ENCODE data around the gene CHD8.

Gene CHD8

GRCh38 chr14:21455912-21456667 lies at the start of gene CHD8:
CHD8 (minus strand) TSS chr14:21456123; CDS start chr14:21431643, 24,480 bp downstream.
- peaks cover 28% of the 10 kb centered on the region for H3K79me2 ChIP-seq
- peak within 1 kb of the TSS; percentile 86 for H3K4me3 ChIP-seq (ENCODE audit: low read depth, low read length)
- peak; percentile 77 for TF ChIP-seq CTCF (IDR thresholded peaks at IDR 0.05)
- peaks cover 5% of the 10 kb centered on the region for H3K4me1 ChIP-seq
- H3K36me3 ChIP-seq (ENCODE audit: control insufficient read depth, insufficient read depth, low read length), result no peaks in the 10 kb centered on the region
- H3K4me2 ChIP-seq (ENCODE audit: low read length), result peak within 1 kb of the TSS; percentile 100
- H2AFZ ChIP-seq, result peak within 1 kb of the TSS; percentile 98
- H3K9me3 ChIP-seq (ENCODE audit: control insufficient read depth, low read length), result no peaks in the 10 kb centered on the region
- peak within 1 kb of the TSS; percentile 90 for H3K27ac ChIP-seq
- H3K9ac ChIP-seq, result peak within 1 kb of the TSS; percentile 50
- no peaks in the 10 kb centered on the region for H3K27me3 ChIP-seq (ENCODE audit: control insufficient read depth, insufficient read depth, low read length)

- TF ChIP-seq CTCF (IDR thresholded peaks at IDR 0.05), result no peak
- no peak overlapping the region for H3K27ac ChIP-seq
- H3K9me3 ChIP-seq (ENCODE audit: control insufficient read depth, low read length), result no peaks in the 10 kb centered on the region
- no peak overlapping the region for H3K4me3 ChIP-seq (ENCODE audit: low read depth, low read length)
- peaks cover 26% of the 10 kb centered on the region for H3K79me2 ChIP-seq
- peaks cover 2% of the 10 kb centered on the region for H3K4me1 ChIP-seq
- no peaks in the 10 kb centered on the region for H3K36me3 ChIP-seq (ENCODE audit: control insufficient read depth, insufficient read depth, low read length)
- H3K4me2 ChIP-seq (ENCODE audit: low read length), result no peak overlapping the region
- no peak overlapping the region for H3K9ac ChIP-seq
- no peaks in the 10 kb centered on the region for H3K27me3 ChIP-seq (ENCODE audit: control insufficient read depth, insufficient read depth, low read length)
- no peak overlapping the region for H2AFZ ChIP-seq
Observed at GRCh38 chr14:21505012-21505553, 49.2 kb upstream of the CHD8 start.

GRCh38 chr14:21503376-21503775 lies 47.5 kb upstream of the CHD8 start:
- TF ChIP-seq CTCF (IDR thresholded peaks at IDR 0.05), result no peak
- Histone ChIP-seq H2AFZ (no peak overlapping the region), H3K27ac (no peak overlapping the region), H3K27me3 (ENCODE audit: control insufficient read depth, insufficient read depth, low read length) (no peaks in the 10 kb centered on the region), H3K4me2 (ENCODE audit: low read length) (no peak overlapping the region), H3K79me2 (peaks cover 17% of the 10 kb centered on the region), H3K9me3 (ENCODE audit: control insufficient read depth, low read length) (no peaks in the 10 kb centered on the region), H3K4me1 (no peaks in the 10 kb centered on the region), H3K4me3 (ENCODE audit: low read depth, low read length) (no peak overlapping the region), H3K36me3 (ENCODE audit: control insufficient read depth, insufficient read depth, low read length) (no peaks in the 10 kb centered on the region), H3K9ac (no peak overlapping the region)

GRCh38 chr14:21501568-21501967 lies 45.6 kb upstream of the CHD8 start:
- Histone ChIP-seq H3K36me3 (ENCODE audit: control insufficient read depth, insufficient read depth, low read length) (no peaks in the 10 kb centered on the region), H3K27me3 (ENCODE audit: control insufficient read depth, insufficient read depth, low read length) (no peaks in the 10 kb centered on the region), H3K4me2 (ENCODE audit: low read length) (no peak overlapping the region), H3K79me2 (peaks cover 5% of the 10 kb centered on the region), H3K4me3 (ENCODE audit: low read depth, low read length) (no peak overlapping the region), H3K9ac (no peak overlapping the region), H3K4me1 (no peaks in the 10 kb centered on the region), H2AFZ (no peak overlapping the region), H3K27ac (no peak overlapping the region), H3K9me3 (ENCODE audit: control insufficient read depth, low read length) (no peaks in the 10 kb centered on the region)
- no peak for TF ChIP-seq CTCF (IDR thresholded peaks at IDR 0.05)
